Subcutaneous abdominal adipose tissue (tissue), 5 donors: ENCODE results near the gene TMEM253.

Source experiments
- H3K27ac ChIP-seq: one replicate; pipeline ENCODE4 v1.7.0; 2013; ENCODE audit warnings: low read depth, mild to moderate bottlenecking, inconsistent platforms, low read length, moderate library complexity
- H3K27me3 ChIP-seq, 5 donors: one replicate each; pipeline ENCODE4 v1.7.0; 2013; ENCODE audit warnings: low read length in 5 of 5, inconsistent platforms in 1 of 5; ENCODE audit not compliant: control insufficient read depth in 5 of 5, insufficient read depth in 4 of 5
- H3K36me3 ChIP-seq, 5 donors: one replicate each; pipeline ENCODE4 v1.7.0; 2013; ENCODE audit warnings: low read length in 5 of 5; ENCODE audit not compliant: control insufficient read depth in 5 of 5, insufficient read depth in 5 of 5
- H3K4me1 ChIP-seq, 5 donors: one replicate each; pipeline ENCODE4 v1.7.0; 2013; ENCODE audit warnings: low read length in 5 of 5, mild to moderate bottlenecking in 3 of 5, moderate library complexity in 1 of 5; ENCODE audit not compliant: control insufficient read depth in 5 of 5, insufficient read depth in 5 of 5
- H3K4me3 ChIP-seq, 5 donors: one replicate each; pipeline ENCODE4 v1.7.0; 2013; ENCODE audit warnings: low read length in 5 of 5, low read depth in 1 of 5
- H3K9ac ChIP-seq, 5 donors: one replicate each; pipeline ENCODE4 v1.7.0; 2013; ENCODE audit warnings: low read length in 5 of 5, mild to moderate bottlenecking in 4 of 5, moderate library complexity in 3 of 5
- H3K9me3 ChIP-seq, 5 donors: one replicate each; pipeline ENCODE4 v1.7.0; 2013; ENCODE audit warnings: low read length in 5 of 5; ENCODE audit not compliant: control insufficient read depth in 5 of 5
- donor health status: healthy.
- donor health status: healthy.
- donor health status: healthy.
- donor health status: healthy.
- donor health status: healthy.

TMEM253 gene

DNA sequence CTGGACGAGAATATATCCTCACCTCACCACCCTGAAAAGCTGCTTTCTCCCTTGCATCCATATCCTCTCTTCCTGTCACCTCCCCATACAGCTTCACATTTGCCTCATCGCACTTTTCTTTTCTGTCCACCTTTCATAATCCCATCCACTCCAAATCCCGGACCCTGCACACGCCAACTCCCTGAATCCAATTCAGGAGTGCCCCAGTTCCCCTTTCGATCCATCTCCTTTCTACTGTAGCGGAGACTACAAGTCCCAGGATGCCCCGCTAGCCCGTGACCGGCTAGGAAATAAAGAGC lies 2.5 kb downstream of the TMEM253 start:
- H3K9me3 ChIP-seq: no peaks in the 10 kb centered on the region
- peak overlapping the region in 3 of 5 donors; percentile 91 to 94 (median 94) for H3K9ac ChIP-seq
- H3K36me3 ChIP-seq: no peaks in the 10 kb centered on the region
- peak overlapping the region; percentile 49 to 93 (median 90) for H3K4me3 ChIP-seq
- no peaks in the 10 kb centered on the region for H3K27me3 ChIP-seq
- peak overlapping the region; percentile 100 for H3K27ac ChIP-seq
- peaks cover 21 to 69% (median 59%) of the 10 kb centered on the region in 5 donors for H3K4me1 ChIP-seq

DNA sequence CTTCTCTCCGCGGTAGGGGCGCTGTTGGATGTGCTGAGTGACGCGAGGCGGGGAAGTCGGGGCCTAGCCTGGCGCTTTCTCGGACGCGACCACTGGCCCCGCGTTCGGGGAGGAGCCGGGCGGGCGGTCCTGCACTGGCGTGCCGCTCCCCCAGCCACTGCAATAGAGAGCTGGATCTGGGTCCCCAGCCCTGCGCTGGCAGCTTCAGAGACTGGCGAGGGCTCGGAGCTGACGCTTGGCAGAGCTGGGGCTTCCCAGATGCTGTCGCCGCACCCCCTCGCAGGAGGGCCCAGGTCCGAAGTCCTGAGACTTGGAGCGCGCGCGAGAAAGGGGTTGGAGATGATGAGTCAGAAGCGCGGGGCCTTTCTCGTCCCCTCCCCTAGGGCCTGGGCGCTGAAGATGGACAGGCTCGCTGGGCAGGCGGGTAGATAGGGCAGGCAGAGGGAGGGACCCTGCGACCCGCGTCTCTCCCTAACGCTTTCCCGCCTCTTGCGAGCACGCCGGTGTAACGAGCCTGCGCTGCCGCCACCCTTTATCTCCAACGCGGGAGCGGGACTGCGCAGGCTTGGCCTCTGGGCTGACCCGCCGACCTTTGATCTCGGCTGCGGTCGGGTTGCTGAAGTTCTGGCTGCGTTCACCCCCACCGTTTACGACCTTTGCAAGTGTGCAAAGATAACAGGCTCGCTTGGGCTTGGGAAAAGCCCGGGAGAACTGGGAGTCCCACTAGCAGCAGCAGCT lies 3.0 kb downstream of the TMEM253 start:
- peak overlapping the region; percentile 90 to 97 (median 94) for H3K9ac ChIP-seq
- H3K36me3 ChIP-seq: no peaks in the 10 kb centered on the region
- peaks cover 21 to 66% (median 56%) of the 10 kb centered on the region in 5 donors for H3K4me1 ChIP-seq
- H3K27ac ChIP-seq: peak overlapping the region; percentile 100
- no peaks in the 10 kb centered on the region for H3K9me3 ChIP-seq
- peak overlapping the region; percentile 77 to 93 (median 90) for H3K4me3 ChIP-seq
- H3K27me3 ChIP-seq: no peaks in the 10 kb centered on the region

DNA sequence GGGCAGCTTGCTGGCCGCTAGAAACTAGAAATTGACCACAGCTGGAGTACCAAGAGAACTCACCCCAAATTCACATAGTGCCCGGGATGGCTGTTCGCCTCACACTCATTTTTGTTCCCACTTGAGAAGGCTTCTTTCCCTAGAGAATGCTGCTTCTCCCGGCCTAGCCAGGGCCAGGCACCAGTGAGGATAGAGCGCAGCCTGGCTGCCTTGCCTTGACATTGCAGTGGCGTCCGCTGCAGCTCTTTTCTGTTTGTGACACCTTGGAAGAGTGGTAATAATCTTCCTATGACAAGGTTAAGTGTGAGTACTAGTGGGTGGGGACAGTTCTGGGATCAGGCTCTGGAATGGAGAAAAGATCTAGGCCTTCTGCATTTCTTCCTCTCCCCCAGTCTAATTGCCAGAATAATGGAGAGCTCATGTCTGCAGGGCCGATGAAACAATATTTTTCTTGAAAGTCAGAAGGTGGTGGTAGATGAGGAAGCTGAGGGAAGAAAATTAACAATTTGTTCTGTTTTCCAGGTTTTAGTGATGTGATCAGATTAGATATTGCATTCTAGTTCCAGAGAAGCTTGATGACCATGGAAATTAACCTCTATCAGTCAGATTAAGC lies 3.7 kb downstream of the TMEM253 start:
- Histone ChIP-seq H3K9ac (peak overlapping the region; percentile 90 to 97 (median 94)), H3K27me3 (no peaks in the 10 kb centered on the region), H3K4me3 (peak overlapping the region; percentile 77 to 93 (median 90)), H3K36me3 (no peaks in the 10 kb centered on the region), H3K27ac (peak overlapping the region; percentile 100), H3K4me1 (peaks cover 17 to 59% (median 50%) of the 10 kb centered on the region in 5 donors), H3K9me3 (no peaks in the 10 kb centered on the region)

DNA sequence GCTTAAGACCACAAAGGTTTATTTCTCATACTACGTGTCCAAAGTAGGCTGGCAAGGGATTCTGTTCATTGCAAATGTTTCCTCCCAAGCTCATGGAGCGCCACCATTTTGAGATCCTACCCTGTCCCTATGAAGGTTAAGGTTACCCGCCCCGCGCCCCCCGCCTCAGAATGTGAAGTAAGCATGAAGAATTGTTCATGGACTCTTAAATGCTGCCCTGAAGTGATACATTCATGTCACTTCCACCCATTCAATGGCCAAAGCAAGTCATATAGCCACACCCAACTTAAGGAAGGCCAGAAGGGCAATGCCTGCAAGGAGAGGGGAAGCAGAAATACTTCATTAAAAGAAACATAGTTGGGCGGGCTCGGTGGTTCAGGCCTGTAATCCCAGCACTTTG lies 4.2 kb downstream of the TMEM253 start:
- Histone ChIP-seq H3K27ac (peak overlapping the region; percentile 100), H3K4me1 (peaks cover 17 to 56% (median 47%) of the 10 kb centered on the region in 5 donors), H3K36me3 (no peaks in the 10 kb centered on the region), H3K27me3 (no peaks in the 10 kb centered on the region), H3K9me3 (no peaks in the 10 kb centered on the region), H3K9ac (peak overlapping the region in 3 of 5 donors; percentile 91 to 97 (median 94)), H3K4me3 (peak overlapping the region in 3 of 5 donors; percentile 77 to 91 (median 90))

- Histone ChIP-seq H3K4me3 (peak overlapping the region; percentile 11 to 58 (median 32)), H3K4me1 (peaks cover 17 to 59% (median 49%) of the 10 kb centered on the region in 5 donors), H3K27me3 (no peaks in the 10 kb centered on the region), H3K9me3 (no peaks in the 10 kb centered on the region), H3K9ac (peak overlapping the region in 3 of 5 donors; percentile 41 to 83 (median 70)), H3K36me3 (no peaks in the 10 kb centered on the region), H3K27ac (peak overlapping the region; percentile 100)
These were observed 5.3 kb downstream of the TMEM253 start for GRCh38 chr14:21106176-21106497.

DNA sequence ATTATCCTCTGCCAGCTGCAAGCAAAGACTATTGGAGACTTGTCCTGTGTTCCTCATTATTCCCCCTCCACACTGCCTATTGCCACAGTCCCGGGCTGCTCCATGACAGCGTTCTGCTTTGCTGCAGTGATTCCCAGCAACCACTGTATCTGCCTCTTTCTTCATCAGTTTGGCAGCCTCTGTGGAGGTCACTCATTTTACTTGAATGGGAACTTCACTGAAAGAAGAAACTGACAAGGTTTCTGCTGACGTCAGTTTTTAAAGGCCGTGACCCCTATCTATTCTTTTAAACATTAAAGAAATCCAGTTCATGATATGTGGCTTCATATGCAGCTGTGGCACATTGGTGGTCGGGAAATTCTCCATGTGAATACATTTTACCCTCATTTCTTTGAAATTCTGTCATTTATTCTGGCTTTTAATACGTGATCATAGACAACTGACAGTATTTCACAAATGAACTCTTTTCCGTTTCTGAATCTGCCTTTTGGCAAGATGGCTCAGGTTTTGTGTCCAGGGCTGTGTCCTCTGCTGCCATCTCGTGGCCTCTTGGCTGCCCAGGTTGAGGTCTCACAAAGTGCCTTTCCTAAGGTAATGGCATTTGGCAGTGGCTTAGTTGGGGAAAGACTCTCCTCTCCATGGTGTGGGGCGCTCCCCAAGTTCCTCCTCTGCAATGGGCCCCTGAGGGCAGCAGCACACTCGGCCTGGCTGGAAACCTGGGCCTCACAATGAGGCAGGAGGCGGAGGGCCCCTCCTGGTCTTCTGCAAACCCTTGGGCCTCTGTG lies 5.8 kb downstream of the TMEM253 start:
- H3K27ac ChIP-seq: peak overlapping the region; percentile 100
- H3K9ac ChIP-seq: peak overlapping the region in 4 of 5 donors; percentile 12 to 83 (median 56)

DNA sequence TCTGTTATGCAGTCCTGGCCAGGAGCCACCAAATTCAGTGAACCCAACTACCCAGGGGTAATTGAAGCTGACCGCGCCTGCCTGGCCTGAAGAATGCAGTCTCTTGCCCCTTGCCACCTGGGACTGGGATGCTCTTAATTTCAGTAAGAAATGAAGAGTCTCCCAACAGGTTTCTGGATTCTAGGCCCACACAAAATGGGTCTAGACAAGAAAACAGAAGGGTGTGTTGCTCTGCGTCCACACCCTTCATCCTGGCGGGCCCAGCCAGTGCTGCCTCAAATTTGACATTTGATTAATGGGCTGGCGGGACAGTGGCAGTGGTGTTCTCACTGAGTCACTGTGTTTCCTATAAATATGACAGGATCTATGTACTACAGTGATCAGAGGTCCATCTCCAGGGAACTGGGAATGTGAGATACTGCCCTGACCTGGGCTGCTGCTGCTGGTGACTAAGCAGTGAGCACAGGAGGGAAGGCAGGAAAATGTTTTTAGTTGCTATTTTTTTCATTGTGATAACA lies 6.5 kb downstream of the TMEM253 start:
- Histone ChIP-seq H3K4me1 (peaks cover 17 to 70% (median 52%) of the 10 kb centered on the region in 5 donors), H3K9ac (peak overlapping the region in 4 of 5 donors; percentile 12 to 70 (median 44)), H3K36me3 (no peaks in the 10 kb centered on the region)

More for the DNA sequence above, 5.8 kb downstream of the TMEM253 start:
- Histone ChIP-seq H3K4me3 (peak overlapping the region; percentile 11 to 58 (median 32)), H3K9me3 (no peaks in the 10 kb centered on the region), H3K36me3 (no peaks in the 10 kb centered on the region), H3K27me3 (no peaks in the 10 kb centered on the region), H3K4me1 (peaks cover 17 to 65% (median 52%) of the 10 kb centered on the region in 5 donors)

DNA sequence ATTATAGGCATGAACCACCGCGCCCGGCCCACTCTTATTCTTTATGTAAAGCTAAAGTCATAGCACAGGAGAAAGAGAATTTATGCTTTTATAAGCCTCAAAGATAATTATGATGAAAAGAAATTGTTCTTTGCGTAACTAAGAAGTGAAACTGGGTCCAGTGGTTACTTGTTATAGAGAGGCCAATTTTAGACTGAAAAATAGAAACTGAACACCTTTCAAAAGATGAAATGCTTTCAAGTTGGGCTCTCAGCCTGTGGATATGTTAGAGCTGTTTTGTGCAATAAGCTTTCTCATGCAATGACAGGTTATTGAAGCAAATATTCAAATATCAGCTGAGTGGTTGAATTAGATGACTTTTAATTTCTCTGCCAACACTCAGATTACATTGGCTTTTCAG lies 7.9 kb downstream of the TMEM253 start:
- Histone ChIP-seq H3K4me1 (peaks cover 11 to 66% (median 41%) of the 10 kb centered on the region in 5 donors), H3K36me3 (no peaks in the 10 kb centered on the region), H3K9me3 (no peaks in the 10 kb centered on the region), H3K27ac (peak overlapping the region; percentile 100), H3K27me3 (no peaks in the 10 kb centered on the region), H3K9ac (no peak overlapping the region), H3K4me3 (no peak overlapping the region)

More for the DNA sequence above, 6.5 kb downstream of the TMEM253 start:
- Histone ChIP-seq H3K4me3 (no peak overlapping the region), H3K27me3 (no peaks in the 10 kb centered on the region), H3K27ac (peak overlapping the region; percentile 100), H3K9me3 (no peaks in the 10 kb centered on the region)

- Histone ChIP-seq H3K27me3 (no peaks in the 10 kb centered on the region), H3K4me3 (no peak overlapping the region), H3K4me1 (peaks cover 8 to 60% (median 34%) of the 10 kb centered on the region in 5 donors), H3K27ac (peak overlapping the region; percentile 100), H3K9me3 (no peaks in the 10 kb centered on the region), H3K9ac (no peak overlapping the region), H3K36me3 (no peaks in the 10 kb centered on the region)
These were observed 8.7 kb downstream of the TMEM253 start for GRCh38 chr14:21109377-21110138.
